IMR-90 (cell line): ENCODE measurements around the gene CHRNA10. TPM values are rescaled to one million over a fixed set of nuclear protein-coding genes. Genes with fewer than 3 reads are reported as not detected.

Experiments
- ATAC-seq: fragments of 200-7000 bp; cut with Tn5 transposase; 2 replicates; pipeline ENCODE4 v1.9.1; 2020; ENCODE audit warnings: low read depth, mild to moderate bottlenecking, moderate library complexity
- BruUV-seq: library from RNA; stranded (reverse); fragments of 400-500 nt; replicated peaks from 2 replicates; lab custom pipeline; 2021; lab: Mats Ljungman, UMichigan
- CTCF ChIA-PET: fragments of 300-600 bp; formaldehyde crosslinking; extraction: SDS; loops from one replicate; lab custom pipeline; 2021; ENCODE audit warnings: antibody characterized with exemption; lab: Yijun Ruan, JAX
- POLR2A ChIA-PET: fragments of 300-600 bp; sonication (Branson Sonifier 250); formaldehyde crosslinking; loops from one replicate; lab custom pipeline; 2022; ENCODE audit warnings: antibody characterized with exemption; ENCODE audit not compliant: unreplicated experiment; lab: Charles Lee
- DNase-seq: peaks from one replicate; pipeline ENCODE4 v3.0.0; 2013
- H2AFZ ChIP-seq: replicated peaks from 2 replicates; pipeline ENCODE3; 2013; ENCODE audit warnings: low read length, mild to moderate bottlenecking; ENCODE audit not compliant: poor library complexity
- H2AK5ac ChIP-seq: 2 replicates; pipeline ENCODE4 v1.6.1; 2013; ENCODE audit warnings: low read depth, low read length, inconsistent platforms
- H2AK9ac ChIP-seq: replicated peaks from 2 replicates; pipeline ENCODE3; 2013; ENCODE audit warnings: mild to moderate bottlenecking, low read depth, low read length, moderate library complexity; ENCODE audit not compliant: poor library complexity
- H2BK120ac ChIP-seq: 2 replicates; pipeline ENCODE4 v1.6.1; 2013; ENCODE audit warnings: low read depth, low read length, inconsistent platforms
- H2BK15ac ChIP-seq: 3 replicates; pipeline ENCODE4 v1.6.1; 2013; ENCODE audit warnings: low read depth, low read length, inconsistent platforms
- H2BK20ac ChIP-seq: 2 replicates; pipeline ENCODE4 v1.6.1; 2013; ENCODE audit warnings: low read depth, mild to moderate bottlenecking, inconsistent platforms, low read length, moderate library complexity
- H2BK5ac ChIP-seq: 2 replicates; pipeline ENCODE4 v1.6.1; 2013; ENCODE audit warnings: mild to moderate bottlenecking, low read depth, low read length, inconsistent platforms; ENCODE audit not compliant: poor library complexity, severe bottlenecking
- H3K14ac ChIP-seq: replicated peaks from 2 replicates; pipeline ENCODE4 v1.6.1; 2013; ENCODE audit warnings: low read depth, low read length, inconsistent platforms
- H3K18ac ChIP-seq: 2 replicates; pipeline ENCODE4 v1.6.1; 2013; ENCODE audit warnings: low read depth, low read length, control low read depth
- H3K23ac ChIP-seq: 2 replicates; pipeline ENCODE4 v1.6.1; 2013; ENCODE audit warnings: low read depth, low read length, inconsistent platforms
- H3K27ac ChIP-seq: 2 replicates; pipeline ENCODE4 v1.5.1; 2013; ENCODE audit warnings: mild to moderate bottlenecking, control low read depth, low read length; ENCODE audit not compliant: insufficient read depth
- H3K27me3 ChIP-seq: 2 replicates; pipeline ENCODE4 v1.6.1; 2013; ENCODE audit warnings: low read length; ENCODE audit not compliant: control insufficient read depth, insufficient read depth
- H3K36me3 ChIP-seq: 2 replicates; pipeline ENCODE4 v1.6.1; 2013; ENCODE audit warnings: low read length, mixed read lengths; ENCODE audit not compliant: control insufficient read depth, insufficient read depth
- H3K4ac ChIP-seq: 2 replicates; pipeline ENCODE4 v1.6.1; 2013; ENCODE audit warnings: low read depth, low read length, inconsistent platforms
- H3K4me1 ChIP-seq: 2 replicates; pipeline ENCODE4 v1.6.1; 2013; ENCODE audit warnings: low read length, mixed read lengths; ENCODE audit not compliant: control insufficient read depth, insufficient read depth
- H3K4me2 ChIP-seq: 2 replicates; pipeline ENCODE4 v1.6.1; 2013; ENCODE audit warnings: low read depth, mild to moderate bottlenecking, control low read depth, low read length, moderate library complexity
- H3K4me3 ChIP-seq: 2 replicates; pipeline ENCODE4 v1.5.1; 2013; ENCODE audit warnings: low read depth, mild to moderate bottlenecking, control low read depth, low read length, moderate library complexity; ENCODE audit not compliant: insufficient read depth
- H3K56ac ChIP-seq: 2 replicates; pipeline ENCODE4 v1.6.1; 2013; ENCODE audit warnings: low read length, inconsistent platforms; ENCODE audit not compliant: insufficient read depth; ENCODE audit errors: extremely low read depth
- H3K79me1 ChIP-seq, 2 experiments: 2 replicates each; pipeline ENCODE4 v1.6.1; 2013; ENCODE audit warnings: low read length in 2 of 2, inconsistent platforms in 1 of 2, low read depth in 1 of 2
- H3K9ac ChIP-seq: 2 replicates; pipeline ENCODE4 v1.6.1; 2013; ENCODE audit warnings: low read depth, low read length, control low read depth
- H3K9me1 ChIP-seq: 2 replicates; pipeline ENCODE4 v1.6.1; 2013; ENCODE audit warnings: low read length, inconsistent platforms; ENCODE audit not compliant: insufficient read depth
- H3K9me3 ChIP-seq: 2 replicates; pipeline ENCODE4 v1.6.1; 2013; ENCODE audit warnings: low read length; ENCODE audit not compliant: control insufficient read depth, insufficient read depth
- H4K20me1 ChIP-seq: 2 replicates; pipeline ENCODE4 v1.6.1; 2013; ENCODE audit warnings: low read length, inconsistent platforms; ENCODE audit not compliant: insufficient read depth
- H4K5ac ChIP-seq: 2 replicates; pipeline ENCODE4 v1.6.1; 2013; ENCODE audit warnings: mild to moderate bottlenecking, low read depth, low read length, control low read depth
- H4K8ac ChIP-seq, 2 experiments: 2 replicates each; pipeline ENCODE4 v1.6.1; 2013; ENCODE audit warnings: low read depth in 2 of 2, low read length in 2 of 2, control low read depth in 1 of 2, inconsistent platforms in 1 of 2
- H4K91ac ChIP-seq: 2 replicates; pipeline ENCODE4 v1.6.1; 2013; ENCODE audit warnings: low read depth, low read length, inconsistent platforms; ENCODE audit not compliant: insufficient read depth
- MAFK ChIP-seq: IDR thresholded peaks from 2 replicates; pipeline ENCODE4 v1.6.1; 2012; ENCODE audit warnings: low read depth, low read length, improper control_type of control experiment
- WGBS, 2 experiments: methylation state at CpG; one replicate each; pipeline versions ENCODE4 v1.1.5 to v1.1.7; 2013; ENCODE audit warnings: missing lambda C conversion rate in 2 of 2; ENCODE audit not compliant: insufficient read length in 1 of 2; ENCODE audit errors: extremely low coverage in 2 of 2; 5-methylcytosine and 5-hydroxymethylcytosine counted together
- dilution Hi-C: fragments of 300-500 bp; cut with HindIII; formaldehyde crosslinking; loops from one replicate; pipeline ENCODE4 v1.14.3; 2018; ENCODE audit warnings: low sequenced_read_pairs; ENCODE audit not compliant: unreplicated experiment
- in situ Hi-C: fragments of 300-500 bp; cut with MboI; formaldehyde crosslinking; loops from 3 replicates; pipeline ENCODE4 v1.14.3; 2019; ENCODE audit warnings: low sequenced_read_pairs, inconsistent platforms, mixed read lengths
- intact Hi-C: fragments of 100-400 bp; cut with micrococcal nuclease; formaldehyde crosslinking; loops from 2 replicates; pipeline ENCODE4 v1.10.0; 2022
- polyA plus RNA-seq, 3 experiments: library from polyadenylated mRNA; depleted of rRNA; stranded (reverse); fragments of >200 nt; gene quantifications; 2 replicates each; pipeline ENCODE4 v1.2.3, GENCODE V29; 2012; ENCODE audit warnings: low replicate concordance in 1 of 3
- total RNA-seq: library from RNA; depleted of rRNA; stranded (reverse); fragments of >200 nt; gene quantifications from 2 replicates; pipeline ENCODE4 v1.2.3, GENCODE V29; 2012

CHRNA10 gene
- total and polyA plus RNA-seq, 2 of the 4 experiments (the other 2 are of a cell fraction) = 0.36 to 0.79 TPM

DNA sequence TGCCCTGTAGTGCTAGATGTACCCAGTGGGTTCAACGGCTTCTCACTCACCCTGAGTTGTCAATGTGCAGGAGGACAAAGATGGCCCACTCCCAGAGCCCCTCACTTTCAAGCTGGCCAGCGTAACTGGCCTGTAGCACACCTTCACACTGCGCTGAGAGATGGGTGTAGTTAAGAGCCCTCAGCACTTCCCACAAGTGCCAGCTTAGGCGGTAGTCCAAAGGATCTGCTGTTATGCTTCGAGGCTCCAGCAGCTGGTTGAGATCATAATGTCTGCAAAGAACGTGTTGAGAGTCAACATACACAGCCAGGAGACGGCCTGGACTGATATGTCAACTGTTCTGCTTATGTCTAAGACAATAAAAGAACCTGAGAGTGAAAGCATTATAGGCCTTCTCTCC lies 14.7 kb upstream of the CHRNA10 start:
- dilution Hi-C loops (no loop called here), intact Hi-C loops (no loop called here), in situ Hi-C loops (no loop called here)
- 33% methylated on average over 2 of the region's 7 CpGs; no CpG with 5 or more reads in 1 of the 2 experiments for WGBS, 2 experiments
- H4K91ac ChIP-seq = no peak overlapping the region
- H3K4me2 ChIP-seq = no peak overlapping the region
- H3K23ac ChIP-seq = no peak overlapping the region
- 0 out of 2 replicates have a peak, but pooled peaks cover 2% of the 10 kb centered on the region for H4K20me1 ChIP-seq
- POLR2A ChIA-PET = no interaction called here
- H4K8ac ChIP-seq = no peak overlapping the region
- no peak overlapping the region for H2BK5ac ChIP-seq
- no peak overlapping the region for H2BK20ac ChIP-seq
- H3K27ac ChIP-seq = peak overlapping the region; percentile 7; the same call in 1 of the 2 replicates
- no peaks in the 10 kb centered on the region for H3K27me3 ChIP-seq
- H3K56ac ChIP-seq = no peak overlapping the region
- no peak overlapping the region for H2BK15ac ChIP-seq
- no TSS peak for BruUV-seq
- H3K14ac ChIP-seq = no peak overlapping the region
- H3K18ac ChIP-seq = no peak overlapping the region
- H2AK5ac ChIP-seq = no peak overlapping the region
- no peak overlapping the region for H3K9ac ChIP-seq
- no peaks in the 10 kb centered on the region for H3K9me3 ChIP-seq
- H3K4me3 ChIP-seq = no peak overlapping the region
- no peak overlapping the region for H2AK9ac ChIP-seq
- no peak for DNase-seq
- peaks cover 3% of the 10 kb centered on the region; the same call in 1 of the 2 replicates for H3K4me1 ChIP-seq
- peaks cover 49% of the 10 kb centered on the region for H3K36me3 ChIP-seq
- peaks cover 4% of the 10 kb centered on the region for H3K9me1 ChIP-seq
- no peak overlapping the region for H4K5ac ChIP-seq
- peaks cover 5 to 17% of the 10 kb centered on the region in 2 experiments; a peak in 3 of 4 replicates for H3K79me1 ChIP-seq
- ATAC-seq = peak; percentile 30; the same call in 1 of the 2 replicates
- no peak overlapping the region for H3K4ac ChIP-seq
- no peak overlapping the region for H2BK120ac ChIP-seq
- CTCF ChIA-PET = interaction anchor here (0.6 kb wide), 1 partner anchor 87 kb away, joined by 4 read pairs; no protein-coding TSS in a partner anchor
- no peak overlapping the region for H2AFZ ChIP-seq
- TF ChIP-seq MAFK = no peak
